Heart left ventricle (tissue), 16 donors: ENCODE results near the gene RBMS1. TPM values are rescaled to one million over a fixed set of nuclear protein-coding genes. Genes with fewer than 3 reads are reported as not detected.

Experiments
- ATAC-seq, 4 donors: fragments of 200-7000 bp; cut with Tn5 transposase; one replicate each; pipeline ENCODE4 v1.9.1; 2020 to 2022; ENCODE audit warnings: moderate library complexity in 4 of 4, mild to moderate bottlenecking in 3 of 4, moderate number of reproducible peaks in 1 of 4
- DNase-seq, 5 donors: peaks; one replicate each; pipeline ENCODE4 v3.0.0-alpha.2; 2020
- H3K27ac ChIP-seq, 12 donors: fragments of 200-600 bp; sonication (generic) in 4 of 12; one replicate each; pipeline versions ENCODE4 v1.5.0 to v1.8.0; 2016 to 2022; ENCODE audit warnings: mild to moderate bottlenecking in 2 of 12
- H3K27me3 ChIP-seq, 9 donors: fragments of 200-600 bp; sonication (generic) in 2 of 9; one replicate each; pipeline versions ENCODE4 v1.5.1 to v1.8.0; 2016 to 2022; ENCODE audit warnings: mild to moderate bottlenecking in 3 of 9
- H3K36me3 ChIP-seq, 9 donors: fragments of 200-600 bp; sonication (generic) in 2 of 9; one replicate each; pipeline versions ENCODE4 v1.5.0 to v1.8.0; 2018 to 2022; ENCODE audit warnings: mild to moderate bottlenecking in 2 of 9
- H3K4me1 ChIP-seq, 12 donors: fragments of 200-600 bp; sonication (generic) in 4 of 12; one replicate each; pipeline versions ENCODE4 v1.5.0 to v1.8.0; 2016 to 2022; ENCODE audit warnings: mild to moderate bottlenecking in 3 of 12
- H3K4me3 ChIP-seq, 12 donors: fragments of 200-600 bp; sonication (generic) in 4 of 12; one replicate each; pipeline versions ENCODE4 v1.5.0 to v1.8.0; 2017 to 2022; ENCODE audit warnings: mild to moderate bottlenecking in 9 of 12, moderate library complexity in 4 of 12
- H3K9me3 ChIP-seq, 12 donors: fragments of 200-600 bp; sonication (generic) in 4 of 12; one replicate each; pipeline versions ENCODE4 v1.5.0 to v1.8.0; 2016 to 2022; ENCODE audit warnings: mild to moderate bottlenecking in 1 of 12
- POLR2A ChIP-seq, 2 donors: fragments of 450-650 bp; IDR thresholded peaks; one replicate each; pipeline ENCODE4 v1.6.1; 2017; ENCODE audit warnings: antibody characterized with exemption in 2 of 2, mild to moderate bottlenecking in 2 of 2, moderate library complexity in 2 of 2
- WGBS, 4 donors: extraction: QIAGEN DNeasy Blood & Tissue Kit in 2 of 4; methylation state at CpG; one replicate each; pipeline versions ENCODE4 v1.1.5 to v1.1.7; 2013 to 2018; 5-methylcytosine and 5-hydroxymethylcytosine counted together
- intact Hi-C, 10 donors: fragments of 100-400 bp; cut with DNase I; formaldehyde crosslinking; loops; one replicate each; pipeline versions ENCODE4 v1.11.1 to v1.14.2; 2022
- polyA plus RNA-seq, 2 donors: library from polyadenylated mRNA; stranded (reverse); fragments of 200-250 nt; gene quantifications; one replicate each; pipeline ENCODE4 v1.2.3, GENCODE V29; 2013
- total RNA-seq, 9 donors: library from RNA; depleted of rRNA in 2 of 9; stranded (reverse); fragments of >200 nt in 2 of 9; fragmentation: NEBNext Ultra II Directional in 3 of 9; extraction: Animal tissue kit (Norgen Biotek cat#: 25700) in 3 of 9; gene quantifications; one replicate each; pipeline versions ENCODE4 v1.1.0 to v1.2.4, GENCODE V29; 2016 to 2023
- TF ChIP-seq, protein P1 (sequence below), 12 donors: fragments of 200-600 bp; sonication (generic) in 4 of 12; IDR thresholded peaks; one replicate each; pipeline versions ENCODE4 v1.5.0 to v1.8.0; 2018 to 2022; ENCODE audit warnings: antibody characterized with exemption in 12 of 12, mild to moderate bottlenecking in 5 of 12
- donor health status: ischemic (EF 13 %, LVEDD 7.1; RV severe dilation, severe dysfunction).
- donor health status: healthy with polysubstance abuse.
- donor health status: DM: no; HTN: yes; CAD: no.
- donor health status: DM: no; HTN: no; CAD: no.
- donor health status: ischemic (EF 25% LVEDD 6.9; RV normal size, moderate dysfunction).
- donor health status: ischemic (EF 25% LVEDD 5.7; RV mildly dilated, moderate dysfunction).
- donor health status: healthy.
- donor health status: DM: yes; HTN: yes; CAD: no.
- donor health status: ischemic (EF 35%, LVEDD 5.7; RV mildly dilated, moderate dysfunction).
- donor health status: nonischemic (EF 11% LVEDD 7.7; RV severe dilation, severe dysfunction).
- donor health status: DM: yes; HTN: yes; CAD: no.
- donor health status: PGD.
- donor health status: ischemic (EF 29% LVEDD 5.4; RV normal size, mild dysfunction).
- donor health status: nonischemic (EF 23%, LVEDD 6.1; RV moderate dilation, normal function).

Gene RBMS1
- total and polyA plus RNA-seq, 11 donors: 32.4 to 102 (median 52.6) TPM

DNA sequence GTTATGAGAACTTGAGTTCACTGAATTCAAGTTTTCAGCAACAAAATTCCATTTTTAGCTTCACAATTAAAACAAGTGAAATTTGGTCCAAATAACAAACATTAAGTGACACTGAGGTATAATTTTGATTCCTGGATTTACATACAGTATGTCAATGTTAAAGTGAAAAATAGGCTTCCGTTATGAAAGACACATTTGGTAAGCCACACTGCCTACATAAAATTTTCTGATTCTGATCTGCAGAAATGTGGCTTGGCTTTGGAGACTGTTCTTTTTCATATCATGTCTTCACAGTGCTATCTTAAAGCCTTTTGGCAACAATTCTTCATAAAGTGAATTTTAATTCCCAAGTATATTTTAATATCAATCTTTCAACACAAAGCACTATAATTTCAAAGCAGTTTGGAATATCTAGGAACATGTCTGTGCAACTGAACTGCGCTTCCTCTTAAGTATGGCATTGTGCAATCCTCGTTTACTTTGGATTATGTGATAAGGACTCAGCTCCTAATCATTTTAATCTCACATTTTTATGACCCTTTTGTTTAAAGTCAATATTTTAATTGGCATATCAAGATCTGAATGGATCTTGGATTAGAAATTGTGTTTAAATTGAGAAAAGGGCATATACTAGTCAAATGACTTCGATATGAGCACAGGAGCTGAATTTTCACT is 60.0 kb downstream of the RBMS1 start:
- H3K4me1 ChIP-seq: peaks cover 0 to 40% (median 37%) of the 10 kb centered on the region in 12 donors
- DNase-seq: no peak

DNA sequence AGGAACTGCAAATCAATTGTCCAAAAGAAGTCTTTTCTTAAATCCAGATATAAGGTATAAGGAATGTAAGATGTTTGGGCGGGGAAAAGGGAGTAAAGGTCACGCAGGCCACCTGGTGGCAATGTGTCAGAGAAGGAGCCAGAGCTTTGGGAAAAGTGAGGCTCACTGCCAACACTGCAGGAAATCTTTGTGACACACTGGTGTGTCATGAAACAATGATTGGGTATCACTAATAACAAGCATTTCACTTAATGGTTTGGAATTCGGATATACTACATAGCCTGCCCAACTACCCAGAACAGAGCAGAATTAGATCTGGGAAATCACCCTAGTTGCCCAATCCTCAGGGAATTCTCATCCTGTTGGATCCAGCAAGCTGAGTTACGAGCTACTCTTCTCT is 61.0 kb downstream of the RBMS1 start:
- H3K36me3 ChIP-seq: peaks cover 0 to 11% (median 0%) of the 10 kb centered on the region in 9 donors
- H3K4me3 ChIP-seq: no peak overlapping the region
- TF ChIP-seq POLR2A (IDR thresholded peaks at IDR 0.05): no peak
- TF ChIP-seq, protein P1, sequence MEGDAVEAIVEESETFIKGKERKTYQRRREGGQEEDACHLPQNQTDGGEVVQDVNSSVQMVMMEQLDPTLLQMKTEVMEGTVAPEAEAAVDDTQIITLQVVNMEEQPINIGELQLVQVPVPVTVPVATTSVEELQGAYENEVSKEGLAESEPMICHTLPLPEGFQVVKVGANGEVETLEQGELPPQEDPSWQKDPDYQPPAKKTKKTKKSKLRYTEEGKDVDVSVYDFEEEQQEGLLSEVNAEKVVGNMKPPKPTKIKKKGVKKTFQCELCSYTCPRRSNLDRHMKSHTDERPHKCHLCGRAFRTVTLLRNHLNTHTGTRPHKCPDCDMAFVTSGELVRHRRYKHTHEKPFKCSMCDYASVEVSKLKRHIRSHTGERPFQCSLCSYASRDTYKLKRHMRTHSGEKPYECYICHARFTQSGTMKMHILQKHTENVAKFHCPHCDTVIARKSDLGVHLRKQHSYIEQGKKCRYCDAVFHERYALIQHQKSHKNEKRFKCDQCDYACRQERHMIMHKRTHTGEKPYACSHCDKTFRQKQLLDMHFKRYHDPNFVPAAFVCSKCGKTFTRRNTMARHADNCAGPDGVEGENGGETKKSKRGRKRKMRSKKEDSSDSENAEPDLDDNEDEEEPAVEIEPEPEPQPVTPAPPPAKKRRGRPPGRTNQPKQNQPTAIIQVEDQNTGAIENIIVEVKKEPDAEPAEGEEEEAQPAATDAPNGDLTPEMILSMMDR (IDR thresholded peaks at IDR 0.05): peak in 1 of 12 donors; percentile 15
- H3K9me3 ChIP-seq: peaks cover 0 to 11% (median 2%) of the 10 kb centered on the region in 12 donors
- H3K27me3 ChIP-seq: no peaks in the 10 kb centered on the region
- 62 to 71% (median 69%) methylated on average over 4 of the region's 4 CpGs for WGBS, 4 donors
- peaks cover 0 to 50% (median 45%) of the 10 kb centered on the region in 12 donors for H3K4me1 ChIP-seq
- peak in 2 of 4 donors; percentile 17 to 28 for ATAC-seq
- intact Hi-C loops: no loop called here
- peak overlapping the region in 2 of 12 donors; percentile 1 to 18 for H3K27ac ChIP-seq
- DNase-seq: peak in 1 of 5 donors; percentile 42

More for the DNA sequence above, 60.0 kb downstream of the RBMS1 start:
- Histone ChIP-seq H3K27ac (peak overlapping the region in 3 of 12 donors; percentile 4 to 32 (median 18)), H3K9me3 (peaks cover 0 to 11% (median 2%) of the 10 kb centered on the region in 12 donors), H3K4me3 (no peak overlapping the region), H3K27me3 (no peaks in the 10 kb centered on the region), H3K36me3 (peaks cover 0 to 11% (median 0%) of the 10 kb centered on the region in 9 donors)
- ATAC-seq: no peak
- WGBS, 4 donors: 65 to 70% (median 68%) methylated on average over 4 of the region's 4 CpGs
- TF ChIP-seq, protein P1 (IDR thresholded peaks at IDR 0.05): no peak
- TF ChIP-seq POLR2A (IDR thresholded peaks at IDR 0.05): no peak
- intact Hi-C loops: no loop called here

DNA sequence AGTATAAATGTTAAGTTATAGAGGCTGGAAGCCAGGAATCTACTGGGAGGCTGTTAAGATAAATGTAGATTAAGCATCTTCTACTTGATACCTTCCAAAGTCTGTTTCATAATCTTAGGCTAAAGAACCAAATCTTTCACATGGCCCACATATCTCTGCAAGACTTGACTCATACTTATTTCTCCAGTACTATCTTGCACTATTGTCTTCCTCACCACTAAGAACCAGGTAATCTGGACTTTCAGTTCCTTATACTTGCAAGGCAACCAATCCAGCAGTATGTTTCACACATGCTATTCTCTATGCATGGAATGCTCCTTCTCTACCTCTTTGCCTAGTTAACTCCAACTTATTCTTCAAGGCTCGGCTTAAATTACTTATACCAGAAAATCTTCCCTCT is 62.2 kb downstream of the RBMS1 start:
- Histone ChIP-seq H3K27me3 (no peaks in the 10 kb centered on the region), H3K36me3 (peaks cover 0 to 11% (median 0%) of the 10 kb centered on the region in 9 donors), H3K4me1 (peaks cover 0 to 61% (median 50%) of the 10 kb centered on the region in 12 donors), H3K27ac (no peak overlapping the region), H3K4me3 (no peak overlapping the region), H3K9me3 (peaks cover 0 to 11% (median 2%) of the 10 kb centered on the region in 12 donors)
- WGBS, 4 donors: 98 to 99% (median 98%) methylated on average over 1 of the region's 1 CpG
- no peak for TF ChIP-seq POLR2A (IDR thresholded peaks at IDR 0.05)
- intact Hi-C loops: no loop called here
- DNase-seq (no peak), ATAC-seq (no peak)

DNA sequence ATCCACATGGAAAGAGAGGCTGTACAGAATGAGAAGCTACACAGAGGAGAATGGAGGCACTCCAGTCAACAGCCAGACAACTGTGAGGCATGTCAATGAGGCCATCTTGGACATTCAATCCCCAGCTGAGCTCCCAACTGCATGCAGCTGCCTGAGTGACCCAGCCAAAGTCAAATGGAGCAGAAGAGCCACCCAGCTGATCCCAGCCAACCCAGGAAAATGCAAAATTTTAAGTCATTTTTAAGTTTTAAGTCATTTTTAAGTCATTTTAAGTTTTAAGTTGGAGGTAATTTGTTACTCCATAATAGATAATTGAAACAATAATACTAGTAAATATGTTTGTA is 63.6 kb downstream of the RBMS1 start:
- no peak for ATAC-seq
- no peaks in the 10 kb centered on the region for H3K27me3 ChIP-seq
- H3K4me1 ChIP-seq: peaks cover 0 to 70% (median 53%) of the 10 kb centered on the region in 12 donors
- no peak overlapping the region for H3K4me3 ChIP-seq
- DNase-seq: no peak
- TF ChIP-seq, protein P1 (IDR thresholded peaks at IDR 0.05): no peak
- TF ChIP-seq POLR2A (IDR thresholded peaks at IDR 0.05): no peak
- H3K36me3 ChIP-seq: peaks cover 0 to 11% (median 0%) of the 10 kb centered on the region in 9 donors
- H3K27ac ChIP-seq: peak overlapping the region in 2 of 12 donors; percentile 37 to 81
- H3K9me3 ChIP-seq: peaks cover 0 to 11% (median 2%) of the 10 kb centered on the region in 12 donors
- intact Hi-C loops: no loop called here
